Mesenchymal stem cell (in vitro differentiated cells and primary cell): Measurements from ENCODE around the gene EPC1.
A peak's percentile ranks its signal among the peaks of the same experiment; 100 is the strongest.
"Not testable (repeated sequence)": the region's sequence is repeated elsewhere in the genome, so short reads cannot be mapped to it uniquely, and the experiment has no call there.

Experiments used
- DNase-seq: peaks from one replicate; pipeline ENCODE4 v3.0.0-alpha.2; 2013
- H2AFZ ChIP-seq: one replicate; pipeline ENCODE4 v1.6.1; 2013; ENCODE audit warnings: low read depth, mild to moderate bottlenecking, control low read depth, inconsistent platforms, low read length, moderate library complexity
- H2AK5ac ChIP-seq: 2 replicates; pipeline ENCODE4 v1.6.1; 2013; ENCODE audit warnings: low read length, moderate library complexity, mild to moderate bottlenecking, inconsistent platforms; ENCODE audit not compliant: severe bottlenecking
- H2BK120ac ChIP-seq: one replicate; pipeline ENCODE4 v1.6.1; 2013; ENCODE audit warnings: low read depth, mild to moderate bottlenecking, inconsistent platforms, low read length, moderate library complexity
- H2BK12ac ChIP-seq, 2 experiments: one replicate each; pipeline ENCODE4 v1.6.1; 2013; ENCODE audit warnings: inconsistent platforms in 2 of 2, low read length in 2 of 2, mild to moderate bottlenecking in 2 of 2, moderate library complexity in 2 of 2, control low read depth in 1 of 2
- H2BK15ac ChIP-seq: one replicate; pipeline ENCODE4 v1.6.1; 2013; ENCODE audit warnings: mild to moderate bottlenecking, low read depth, inconsistent platforms; ENCODE audit not compliant: poor library complexity, severe bottlenecking
- H2BK5ac ChIP-seq: 2 replicates; pipeline ENCODE4 v1.6.1; 2013; ENCODE audit warnings: low read depth, mild to moderate bottlenecking, low read length, control low read depth, inconsistent platforms; ENCODE audit not compliant: poor library complexity, severe bottlenecking
- H3K14ac ChIP-seq, 2 experiments: one replicate each; pipeline ENCODE4 v1.6.1; 2013; ENCODE audit warnings: inconsistent platforms in 2 of 2, low read length in 2 of 2, control low read depth in 1 of 2, mild to moderate bottlenecking in 1 of 2, moderate library complexity in 1 of 2
- H3K18ac ChIP-seq, 2 experiments: one replicate each; pipeline ENCODE4 v1.6.1; 2013; ENCODE audit warnings: inconsistent platforms in 2 of 2, low read length in 2 of 2, control low read depth in 1 of 2, low read depth in 1 of 2, mild to moderate bottlenecking in 1 of 2
- H3K23ac ChIP-seq, 2 experiments: one replicate each; pipeline ENCODE4 v1.6.1; 2013; ENCODE audit warnings: inconsistent platforms in 2 of 2, low read length in 2 of 2, mild to moderate bottlenecking in 2 of 2, moderate library complexity in 2 of 2, control low read depth in 1 of 2
- H3K27ac ChIP-seq: 2 replicates; pipeline ENCODE4 v1.5.1; 2013; ENCODE audit warnings: mild to moderate bottlenecking, moderate library complexity, low read length, control low read depth, inconsistent platforms; ENCODE audit not compliant: poor library complexity, severe bottlenecking
- H3K27me3 ChIP-seq, 2 experiments: 2 replicates each; pipeline versions ENCODE4 v1.6.1 to v1.7.0; 2013; ENCODE audit warnings: low read length in 2 of 2, mild to moderate bottlenecking in 2 of 2, moderate library complexity in 2 of 2, control low read depth in 1 of 2, inconsistent platforms in 1 of 2; ENCODE audit not compliant: control insufficient read depth in 1 of 2, insufficient read depth in 1 of 2
- H3K36me3 ChIP-seq, 2 experiments: 2 replicates each; pipeline versions ENCODE4 v1.6.1 to v1.7.0; 2013; ENCODE audit warnings: low read length in 2 of 2, control low read depth in 1 of 2, inconsistent platforms in 1 of 2, low read depth in 1 of 2, mild to moderate bottlenecking in 1 of 2; ENCODE audit not compliant: insufficient read depth in 2 of 2, control insufficient read depth in 1 of 2
- H3K4ac ChIP-seq, 2 experiments: one replicate each; pipeline ENCODE4 v1.6.1; 2013; ENCODE audit warnings: inconsistent platforms in 2 of 2, low read length in 2 of 2, mild to moderate bottlenecking in 2 of 2, moderate library complexity in 2 of 2, control low read depth in 1 of 2, low read depth in 1 of 2
- H3K4me1 ChIP-seq: 2 replicates; pipeline ENCODE4 v1.6.1; 2013; ENCODE audit warnings: low read depth, low read length, control low read depth; ENCODE audit not compliant: control insufficient read depth, insufficient read depth
- H3K4me2 ChIP-seq: 2 replicates; pipeline ENCODE4 v1.6.1; 2013; ENCODE audit warnings: low read length, mild to moderate bottlenecking, inconsistent platforms; ENCODE audit not compliant: poor library complexity, severe bottlenecking
- H3K4me3 ChIP-seq, 2 experiments: 2 replicates each; pipeline versions ENCODE4 v1.5.1 to v1.7.0; 2013; ENCODE audit warnings: low read length in 2 of 2, mild to moderate bottlenecking in 2 of 2, control low read depth in 1 of 2, low read depth in 1 of 2; ENCODE audit not compliant: insufficient read depth in 1 of 2
- H3K79me1 ChIP-seq: replicated peaks from 2 replicates; pipeline ENCODE4 v1.6.1; 2013; ENCODE audit warnings: mild to moderate bottlenecking, control low read depth, low read length, inconsistent platforms; ENCODE audit not compliant: poor library complexity, severe bottlenecking
- H3K9ac ChIP-seq: 2 replicates; pipeline ENCODE4 v1.7.0; 2013; ENCODE audit warnings: mild to moderate bottlenecking, low read length, moderate library complexity
- H3K9me3 ChIP-seq: 2 replicates; pipeline ENCODE4 v1.7.0; 2013; ENCODE audit warnings: mild to moderate bottlenecking, low read length; ENCODE audit not compliant: control insufficient read depth
- H4K8ac ChIP-seq: one replicate; pipeline ENCODE4 v1.6.1; 2013; ENCODE audit warnings: inconsistent platforms, mild to moderate bottlenecking, low read length, moderate library complexity
- H4K91ac ChIP-seq: one replicate; pipeline ENCODE4 v1.6.1; 2013; ENCODE audit warnings: mild to moderate bottlenecking, low read length, inconsistent platforms
- WGBS: methylation state at CpG from one replicate; pipeline ENCODE4 v1.1.7; 2013; ENCODE audit warnings: mixed read lengths; 5-methylcytosine and 5-hydroxymethylcytosine counted together

Gene EPC1

GRCh38 chr10:32357056-32357735, 10.2 kb upstream of the EPC1 start:
- no peak overlapping the region for H2BK120ac ChIP-seq
- no peaks in the 10 kb centered on the region for H3K27me3 ChIP-seq
- no peak for DNase-seq
- H3K18ac ChIP-seq = no peak overlapping the region
- H4K8ac ChIP-seq = no peak overlapping the region
- H3K27ac ChIP-seq = no peak overlapping the region
- whole genome bisulfite sequencing = 96% methylated on average over 8 of the region's 8 CpGs
- H3K79me1 ChIP-seq = peaks cover 27% of the 10 kb centered on the region
- H2AK5ac ChIP-seq = no peak overlapping the region
- H3K4me3 ChIP-seq = no peak overlapping the region
- no peak overlapping the region for H3K23ac ChIP-seq
- no peak overlapping the region for H2BK5ac ChIP-seq
- H3K36me3 ChIP-seq = no peaks in the 10 kb centered on the region
- H2BK15ac ChIP-seq = no peak overlapping the region
- H4K91ac ChIP-seq = no peak overlapping the region
- H3K14ac ChIP-seq = no peak overlapping the region
- no peak overlapping the region for H2BK12ac ChIP-seq
- peaks cover 3% of the 10 kb centered on the region for H3K4me1 ChIP-seq
- no peaks in the 10 kb centered on the region for H3K9me3 ChIP-seq
- no peak overlapping the region for H3K9ac ChIP-seq
- H2AFZ ChIP-seq = no peak overlapping the region
- no peak overlapping the region for H3K4ac ChIP-seq
- no peak overlapping the region for H3K4me2 ChIP-seq

DNA sequence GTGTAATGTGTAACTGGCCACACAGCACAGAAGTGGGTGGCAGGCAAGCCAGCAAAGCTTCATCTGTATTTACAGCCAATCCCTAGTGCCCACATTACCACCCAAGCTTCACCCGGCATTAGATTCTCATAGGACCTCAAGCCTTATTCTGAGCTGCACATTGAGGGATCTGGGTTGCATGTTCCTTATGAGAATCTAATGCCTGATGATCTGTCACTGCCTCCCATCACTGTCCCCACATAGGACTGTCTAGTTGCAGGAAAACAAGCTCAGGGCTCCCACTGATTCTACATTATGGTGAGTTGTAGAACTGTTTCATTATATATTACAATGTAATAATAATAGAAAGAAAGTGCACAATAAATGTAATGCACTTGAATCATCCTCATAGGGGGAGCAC, 7.7 kb upstream of the EPC1 start:
- H3K36me3 ChIP-seq, H4K8ac ChIP-seq, H2BK12ac ChIP-seq, DNase-seq, H3K23ac ChIP-seq, H2BK120ac ChIP-seq, H2BK5ac ChIP-seq, H2BK15ac ChIP-seq, H3K27me3 ChIP-seq, H2AK5ac ChIP-seq, H3K4ac ChIP-seq, H3K9me3 ChIP-seq, H3K18ac ChIP-seq, H3K4me2 ChIP-seq, H3K4me1 ChIP-seq, H3K14ac ChIP-seq, H2AFZ ChIP-seq, H3K9ac ChIP-seq, H3K27ac ChIP-seq, H4K91ac ChIP-seq, H3K4me3 ChIP-seq: not testable (repeated sequence)
- 100% methylated on average over 1 of the region's 1 CpG for WGBS
- peaks cover 19% of the 10 kb centered on the region for H3K79me1 ChIP-seq

- H3K23ac ChIP-seq = no peak overlapping the region
- 95% methylated on average over 3 of the region's 3 CpGs for WGBS
- no peak overlapping the region for H2BK15ac ChIP-seq
Observed at GRCh38 chr10:32350811-32351350, 3.9 kb upstream of the EPC1 start.

GRCh38 chr10:32349968-32350738, 3.2 kb upstream of the EPC1 start:
- no peak overlapping the region for H2AK5ac ChIP-seq
- no peak overlapping the region for H3K4ac ChIP-seq
- DNase-seq = no peak

More at GRCh38 chr10:32350811-32351350, 3.9 kb upstream of the EPC1 start:
- Histone ChIP-seq H4K91ac (peak overlapping the region; percentile 3), H2AFZ (no peak overlapping the region), H3K27me3 (no peaks in the 10 kb centered on the region), H3K4me1 (peaks cover 2% of the 10 kb centered on the region), H2BK5ac (no peak overlapping the region), H3K14ac (no peak overlapping the region), H3K9ac (no peak overlapping the region), H3K4me3 (no peak overlapping the region), H2AK5ac (no peak overlapping the region), H4K8ac (no peak overlapping the region), H2BK120ac (no peak overlapping the region), H2BK12ac (no peak overlapping the region), H3K4ac (no peak overlapping the region), H3K4me2 (no peak overlapping the region), H3K79me1 (peaks cover 11% of the 10 kb centered on the region), H3K9me3 (no peaks in the 10 kb centered on the region), H3K36me3 (no peaks in the 10 kb centered on the region), H3K18ac (no peak overlapping the region), H3K27ac (no peak overlapping the region)
- DNase-seq = no peak

More at GRCh38 chr10:32349968-32350738, 3.2 kb upstream of the EPC1 start:
- Histone ChIP-seq H3K27ac (no peak overlapping the region), H3K14ac (no peak overlapping the region), H4K8ac (no peak overlapping the region), H2BK15ac (no peak overlapping the region), H3K9ac (no peak overlapping the region), H3K27me3 (no peaks in the 10 kb centered on the region), H2BK12ac (no peak overlapping the region), H3K4me1 (peaks cover 2% of the 10 kb centered on the region), H3K18ac (no peak overlapping the region), H2AFZ (no peak overlapping the region), H2BK5ac (no peak overlapping the region), H3K9me3 (no peaks in the 10 kb centered on the region), H3K79me1 (peaks cover 11% of the 10 kb centered on the region), H3K4me2 (no peak overlapping the region), H2BK120ac (no peak overlapping the region), H3K23ac (no peak overlapping the region), H3K4me3 (no peak overlapping the region), H4K91ac (no peak overlapping the region), H3K36me3 (no peaks in the 10 kb centered on the region)
- WGBS = 87% methylated on average over 7 of the region's 7 CpGs
